B cell (primary cell): ENCODE measurements around the gene DCTPP1. TPM values are rescaled to one million over a fixed set of nuclear protein-coding genes. Genes with fewer than 3 reads are reported as not detected.

Source experiments
- ATAC-seq: fragments of 200-7000 bp; cut with Tn5 transposase; one replicate; pipeline ENCODE4 v1.10.0; 2021; ENCODE audit warnings: low read depth, mild to moderate bottlenecking, moderate number of reproducible peaks, moderate library complexity
- CTCF ChIA-PET: fragments of 350-600 bp; sonication (Branson Sonifier 250); formaldehyde crosslinking; loops from one replicate; lab custom pipeline; 2021; ENCODE audit warnings: antibody characterized with exemption, inconsistent platforms; lab: Charles Lee
- POLR2A ChIA-PET: fragments of 350-600 bp; sonication (Branson Sonifier 250); formaldehyde crosslinking; loops from one replicate; lab custom pipeline; 2021; ENCODE audit warnings: antibody characterized with exemption; lab: Charles Lee
- DNase-seq: peaks from one replicate; pipeline ENCODE4 v3.0.0; 2013
- H2AFZ ChIP-seq: 2 replicates; pipeline ENCODE4 v1.6.1; 2012; ENCODE audit warnings: mild to moderate bottlenecking, low read depth, low read length; ENCODE audit not compliant: insufficient read depth, poor library complexity, severe bottlenecking
- H3K27ac ChIP-seq, 2 donors: 1 replicate in 1 of 2; 2 replicates in 1 of 2; pipeline ENCODE4 v1.5.1; 2012 to 2013; ENCODE audit warnings: low read length in 2 of 2, mild to moderate bottlenecking in 2 of 2, moderate library complexity in 1 of 2
- H3K27me3 ChIP-seq, 4 experiments: fragments of 200-600 bp in 1 of 4; sonication (generic) in 1 of 4; replicated peaks in 1 of 4; 1 replicate in 2 of 4; 2 replicates in 2 of 4; pipeline versions ENCODE4 v1.6.1 to v1.7.0; 2013 to 2016; ENCODE audit warnings: low read length in 3 of 4, mild to moderate bottlenecking in 2 of 4, mixed read lengths in 1 of 4, moderate library complexity in 1 of 4; ENCODE audit not compliant: insufficient read depth in 4 of 4, control insufficient read depth in 3 of 4; ENCODE audit errors: control extremely low read depth in 1 of 4
- H3K36me3 ChIP-seq, 2 experiments: replicated peaks in 1 of 2; 1 replicate in 1 of 2; 2 replicates in 1 of 2; pipeline versions ENCODE4 v1.6.1 to v1.7.1; 2013; ENCODE audit warnings: low read length in 1 of 2; ENCODE audit not compliant: insufficient read depth in 2 of 2, control insufficient read depth in 1 of 2; ENCODE audit errors: control extremely low read depth in 1 of 2, extremely low read depth in 1 of 2
- H3K4me1 ChIP-seq, 2 donors: fragments of 200-600 bp in 1 of 2; sonication (generic) in 1 of 2; 1 replicate in 1 of 2; 2 replicates in 1 of 2; pipeline versions ENCODE4 v1.5.1 to v1.6.1; 2013 to 2017; ENCODE audit warnings: low read length in 2 of 2; ENCODE audit not compliant: control insufficient read depth in 2 of 2, insufficient read depth in 2 of 2
- H3K4me2 ChIP-seq: replicated peaks from 2 replicates; pipeline ENCODE3; 2012; ENCODE audit warnings: mild to moderate bottlenecking, low read depth, low read length; ENCODE audit not compliant: poor library complexity, severe bottlenecking
- H3K4me3 ChIP-seq, 5 experiments: fragments of 200-600 bp in 1 of 5; sonication (generic) in 1 of 5; 1 replicate in 3 of 5; 2 replicates in 2 of 5; pipeline versions ENCODE4 v1.5.1 to v1.7.0; 2011 to 2016; ENCODE audit warnings: low read length in 4 of 5, mild to moderate bottlenecking in 4 of 5, low read depth in 2 of 5, control low read depth in 1 of 5, moderate library complexity in 1 of 5; ENCODE audit not compliant: insufficient read depth in 1 of 5; ENCODE audit errors: control extremely low read depth in 1 of 5, extremely low read depth in 1 of 5
- H3K79me2 ChIP-seq: fragments of 200-600 bp; sonication (generic); one replicate; pipeline ENCODE4 v1.6.0; 2016; ENCODE audit warnings: low read length; ENCODE audit not compliant: control insufficient read depth, insufficient read depth
- H3K9ac ChIP-seq: fragments of 200-600 bp; sonication (generic); 2 replicates; pipeline ENCODE4 v1.6.1; 2017; ENCODE audit warnings: mild to moderate bottlenecking, low read length, moderate library complexity
- H3K9me3 ChIP-seq, 3 donors: one replicate each; pipeline versions ENCODE4 v1.6.1 to v1.7.1; 2013; ENCODE audit warnings: low read length in 2 of 3; ENCODE audit not compliant: control insufficient read depth in 2 of 3, insufficient read depth in 1 of 3; ENCODE audit errors: control extremely low read depth in 1 of 3
- H4K20me1 ChIP-seq: 2 replicates; pipeline ENCODE4 v1.6.0; 2012; ENCODE audit warnings: mild to moderate bottlenecking, low read length; ENCODE audit not compliant: insufficient read depth, control insufficient read depth, poor library complexity, severe bottlenecking
- H3K27ac Mint-ChIP-seq: one replicate; pipeline ENCODE4 v1.8.0; 2021; ENCODE audit warnings: mixed read lengths
- H3K27me3 Mint-ChIP-seq: one replicate; pipeline ENCODE4 v1.8.0; 2021; ENCODE audit warnings: mixed read lengths
- H3K4me1 Mint-ChIP-seq: one replicate; pipeline ENCODE4 v1.8.0; 2021; ENCODE audit warnings: mixed read lengths
- H3K4me3 Mint-ChIP-seq: one replicate; pipeline ENCODE4 v1.8.0; 2021; ENCODE audit warnings: mixed read lengths
- H3K9me3 Mint-ChIP-seq: one replicate; pipeline ENCODE4 v1.8.0; 2022; ENCODE audit warnings: mixed read lengths; ENCODE audit not compliant: insufficient read depth
- CTCF ChIP-seq: fragments of 200-600 bp; IDR thresholded peaks from one replicate; pipeline ENCODE4 v1.8.0; 2022; ENCODE audit warnings: antibody characterized with exemption, mild to moderate bottlenecking
- EZH2 ChIP-seq: IDR thresholded peaks from 2 replicates; pipeline ENCODE4 v1.6.1; 2012; ENCODE audit warnings: borderline replicate concordance, low read depth, mild to moderate bottlenecking, moderate library complexity, low read length; ENCODE audit not compliant: insufficient read depth, poor library complexity, severe bottlenecking
- WGBS: methylation state at CpG from one replicate; pipeline ENCODE4 v1.1.5; 2013; ENCODE audit warnings: missing lambda C conversion rate; ENCODE audit not compliant: insufficient coverage; 5-methylcytosine and 5-hydroxymethylcytosine counted together
- intact Hi-C: fragments of 100-400 bp; cut with micrococcal nuclease; formaldehyde crosslinking; loops from one replicate; pipeline ENCODE4 v1.10.0; 2022
- polyA plus RNA-seq: library from polyadenylated mRNA; depleted of rRNA; stranded (reverse); fragments of >200 nt; gene quantifications from 2 replicates; pipeline ENCODE4 v1.2.3, GENCODE V29; 2012
- total RNA-seq, 2 donors: library from RNA; stranded (reverse); fragments of 120-200 nt in 1 of 2; gene quantifications; 1 replicate in 1 of 2; 2 replicates in 1 of 2; pipeline versions ENCODE4 v1.2.3 to v1.2.4, GENCODE V29; 2013 to 2022

The DCTPP1 gene
- total and polyA plus RNA-seq, 2 donors (not counting 1 experiment from before 2014, with no cell fraction given): 25.0 to 30.3 TPM

GRCh38 chr16:30382111-30382881 lies 47.5 kb downstream of the DCTPP1 start, which contains the start of gene SEPTIN1:
TSS of gene SEPTIN1 (minus strand) at chr16:30382561. CDS start at chr16:30382542, 19 bp downstream.
- Mint-ChIP-seq H3K27me3 (no peaks in the 10 kb centered on the region), H3K4me1 (peaks cover 48% of the 10 kb centered on the region), H3K9me3 (no peaks in the 10 kb centered on the region), H3K27ac (peak within 1 kb of the TSS; percentile 98), H3K4me3 (peak within 1 kb of the TSS; percentile 90)
- Histone ChIP-seq H3K4me1 (peaks cover 30 to 60% of the 10 kb centered on the region in 2 donors), H3K4me3 (peak within 1 kb of the TSS; percentile 17 to 73 (median 66)), H3K4me2 (peak within 1 kb of the TSS; percentile 83), H3K36me3 (peaks cover 0 to 2% of the 10 kb centered on the region in 2 experiments), H4K20me1 (no peaks in the 10 kb centered on the region), H3K27me3 (no peaks in the 10 kb centered on the region), H3K27ac (peak within 1 kb of the TSS; percentile 72 to 100), H3K9ac (peak within 1 kb of the TSS; percentile 72), H3K9me3 (no peaks in the 10 kb centered on the region), H2AFZ (peak within 1 kb of the TSS; percentile 84), H3K79me2 (peaks cover 45% of the 10 kb centered on the region)
- POLR2A ChIA-PET: interaction anchor here (0.7 to 2.6 kb wide), 15 partner anchors 9 to 592 kb away, joined by 3 to 51 read pairs (median 3); partner anchors contain the start of genes CORO1A, KIF22, TBC1D10B and ZNF48
- intact Hi-C loops: loop anchor here (1.0 kb wide), 3 partner anchors 12 to 27 kb away; partner anchors contain the start of genes TBC1D10B and ZNF48
- CTCF ChIA-PET: interaction anchor here (0.8 to 2.3 kb wide), 11 partner anchors 11 to 228 kb away, joined by 3 to 18 read pairs (median 5); partner anchors contain the start of genes DCTPP1, TBC1D10B, ZNF48 and ZNF689
- peak; percentile 25 for ATAC-seq
- WGBS: 8% methylated on average over 6 of the region's 12 CpGs
- TF ChIP-seq EZH2: no peak
- no peak for TF ChIP-seq CTCF
- DNase-seq: peak; percentile 84
